SK-N-SH (cell line): ENCODE data around the gene CUL7.

Experiments used
- CHD2 ChIP-seq: fragments of 150-350 bp; IDR thresholded peaks from 2 replicates; pipeline ENCODE4 v1.6.1; 2018; ENCODE audit warnings: low read length; ENCODE audit not compliant: partially characterized antibody
- CTCF ChIP-seq: fragments of 200-600 bp; sonication (generic); IDR thresholded peaks from 2 replicates; pipeline ENCODE4 v1.6.1; 2017; ENCODE audit warnings: antibody characterized with exemption, mild to moderate bottlenecking, moderate library complexity
- EZH2phosphoT487 ChIP-seq: fragments of 200-600 bp; sonication (generic); IDR thresholded peaks from 2 replicates; pipeline ENCODE4 v1.6.1; 2017; ENCODE audit warnings: low read depth, mixed run types, mild to moderate bottlenecking, antibody characterized with exemption, moderate library complexity, borderline replicate concordance
- MXI1 ChIP-seq: IDR thresholded peaks from 2 replicates; pipeline ENCODE4 v1.6.1; 2012; ENCODE audit warnings: mild to moderate bottlenecking, low read depth, low read length, improper control_type of control experiment
- POLR2AphosphoS5 ChIP-seq: IDR thresholded peaks from 2 replicates; pipeline ENCODE4 v1.6.1; 2012; ENCODE audit warnings: low read depth, low read length
- RAD21 ChIP-seq: IDR thresholded peaks from 2 replicates; pipeline ENCODE4 v1.6.1; 2012; ENCODE audit warnings: mild to moderate bottlenecking, low read length
- RCOR1 ChIP-seq: fragments of 150-350 bp; IDR thresholded peaks from 2 replicates; pipeline ENCODE4 v1.6.1; 2017; ENCODE audit warnings: antibody characterized with exemption, low read length
- SIN3A ChIP-seq: IDR thresholded peaks from 2 replicates; pipeline ENCODE4 v1.6.1; 2012; ENCODE audit warnings: low read depth, mild to moderate bottlenecking, low read length, moderate library complexity, borderline replicate concordance

- TF ChIP-seq RCOR1 = no peak
- TF ChIP-seq CTCF = no peak
- no peak for TF ChIP-seq RAD21
- TF ChIP-seq POLR2AphosphoS5 = no peak
- TF ChIP-seq SIN3A = no peak
- TF ChIP-seq CHD2 = no peak
- no peak for TF ChIP-seq MXI1
- no peak for TF ChIP-seq EZH2phosphoT487
These were observed 37.3 kb downstream of the CUL7 start for GRCh38 chr6:43016176-43016942.
